Subcutaneous abdominal adipose tissue (tissue), 5 donors: ENCODE data around the gene CPED1.

Experiments used
- H3K27ac ChIP-seq: one replicate; pipeline ENCODE4 v1.7.0; 2013; ENCODE audit warnings: low read depth, mild to moderate bottlenecking, inconsistent platforms, low read length, moderate library complexity
- H3K27me3 ChIP-seq, 5 donors: one replicate each; pipeline ENCODE4 v1.7.0; 2013; ENCODE audit warnings: low read length in 5 of 5, inconsistent platforms in 1 of 5; ENCODE audit not compliant: control insufficient read depth in 5 of 5, insufficient read depth in 4 of 5
- H3K36me3 ChIP-seq, 5 donors: one replicate each; pipeline ENCODE4 v1.7.0; 2013; ENCODE audit warnings: low read length in 5 of 5; ENCODE audit not compliant: control insufficient read depth in 5 of 5, insufficient read depth in 5 of 5
- H3K4me1 ChIP-seq, 5 donors: one replicate each; pipeline ENCODE4 v1.7.0; 2013; ENCODE audit warnings: low read length in 5 of 5, mild to moderate bottlenecking in 3 of 5, moderate library complexity in 1 of 5; ENCODE audit not compliant: control insufficient read depth in 5 of 5, insufficient read depth in 5 of 5
- H3K4me3 ChIP-seq, 5 donors: one replicate each; pipeline ENCODE4 v1.7.0; 2013; ENCODE audit warnings: low read length in 5 of 5, low read depth in 1 of 5
- H3K9ac ChIP-seq, 5 donors: one replicate each; pipeline ENCODE4 v1.7.0; 2013; ENCODE audit warnings: low read length in 5 of 5, mild to moderate bottlenecking in 4 of 5, moderate library complexity in 3 of 5
- H3K9me3 ChIP-seq, 5 donors: one replicate each; pipeline ENCODE4 v1.7.0; 2013; ENCODE audit warnings: low read length in 5 of 5; ENCODE audit not compliant: control insufficient read depth in 5 of 5
- donor health status: healthy.
- donor health status: healthy.
- donor health status: healthy.
- donor health status: healthy.
- donor health status: healthy.

Gene CPED1

DNA sequence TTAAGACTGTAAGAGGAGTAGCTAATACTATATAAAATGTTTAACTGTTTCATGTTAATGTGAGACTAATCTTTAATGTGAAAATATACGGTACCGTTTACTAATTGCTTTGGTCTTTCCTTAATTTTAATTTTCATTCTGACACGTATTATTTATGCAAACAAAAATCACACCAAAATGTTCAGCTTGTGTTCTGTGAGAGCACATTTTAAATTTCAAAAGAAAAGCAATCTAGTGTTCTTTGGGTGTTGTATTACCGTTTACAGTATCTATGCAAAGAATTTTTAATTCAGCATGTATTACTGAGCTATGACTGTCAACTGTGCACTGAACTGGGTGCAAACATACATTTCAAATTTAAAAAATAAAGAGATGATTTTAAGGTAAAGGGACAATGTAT is 342.5 kb downstream of the CPED1 start:
- H3K4me3 ChIP-seq, result no peak overlapping the region
- no peak overlapping the region for H3K9ac ChIP-seq
- H3K27me3 ChIP-seq, result peaks cover 27 to 48% (median 44%) of the 10 kb centered on the region in 5 donors
- H3K36me3 ChIP-seq, result no peaks in the 10 kb centered on the region
- peaks cover 0 to 21% (median 20%) of the 10 kb centered on the region in 5 donors for H3K4me1 ChIP-seq
- H3K9me3 ChIP-seq, result no peaks in the 10 kb centered on the region
- H3K27ac ChIP-seq, result no peak overlapping the region

GRCh38 chr7:121331574-121331973 is 343.1 kb downstream of the CPED1 start:
- Histone ChIP-seq H3K36me3 (no peaks in the 10 kb centered on the region), H3K27me3 (peaks cover 27 to 48% (median 44%) of the 10 kb centered on the region in 5 donors), H3K4me1 (peaks cover 0 to 21% (median 20%) of the 10 kb centered on the region in 5 donors), H3K9me3 (no peaks in the 10 kb centered on the region), H3K4me3 (no peak overlapping the region), H3K27ac (no peak overlapping the region), H3K9ac (no peak overlapping the region)

- Histone ChIP-seq H3K9ac (no peak overlapping the region), H3K27ac (no peak overlapping the region), H3K4me3 (no peak overlapping the region), H3K36me3 (no peaks in the 10 kb centered on the region), H3K9me3 (no peaks in the 10 kb centered on the region), H3K27me3 (peaks cover 21 to 42% (median 29%) of the 10 kb centered on the region in 5 donors), H3K4me1 (peaks cover 0 to 15% (median 12%) of the 10 kb centered on the region in 5 donors)
Observed at GRCh38 chr7:121334376-121334775, 345.9 kb downstream of the CPED1 start.

GRCh38 chr7:121334875-121335648 is 346.6 kb downstream of the CPED1 start:
- peaks cover 15 to 35% (median 23%) of the 10 kb centered on the region in 5 donors for H3K27me3 ChIP-seq
- no peak overlapping the region for H3K27ac ChIP-seq
- peaks cover 0 to 8% (median 6%) of the 10 kb centered on the region in 5 donors for H3K4me1 ChIP-seq
- no peaks in the 10 kb centered on the region for H3K9me3 ChIP-seq
- H3K9ac ChIP-seq, result no peak overlapping the region
- H3K36me3 ChIP-seq, result no peaks in the 10 kb centered on the region
- H3K4me3 ChIP-seq, result no peak overlapping the region

- H3K36me3 ChIP-seq, result no peaks in the 10 kb centered on the region
- no peaks in the 10 kb centered on the region for H3K9me3 ChIP-seq
- peaks cover 9 to 21% (median 16%) of the 10 kb centered on the region in 5 donors for H3K27me3 ChIP-seq
- no peak overlapping the region for H3K27ac ChIP-seq
- no peak overlapping the region for H3K9ac ChIP-seq
- H3K4me3 ChIP-seq, result no peak overlapping the region
- no peaks in the 10 kb centered on the region for H3K4me1 ChIP-seq
Observed at GRCh38 chr7:121336579-121336978, 348.1 kb downstream of the CPED1 start.

GRCh38 chr7:121337398-121337797 is 348.9 kb downstream of the CPED1 start:
- Histone ChIP-seq H3K27me3 (peaks cover 3 to 14% (median 9%) of the 10 kb centered on the region in 5 donors), H3K36me3 (no peaks in the 10 kb centered on the region), H3K9ac (no peak overlapping the region), H3K4me1 (no peaks in the 10 kb centered on the region), H3K9me3 (no peaks in the 10 kb centered on the region), H3K27ac (no peak overlapping the region), H3K4me3 (no peak overlapping the region)

GRCh38 chr7:121339082-121339481 is 350.6 kb downstream of the CPED1 start:
- peaks cover 3 to 11% (median 8%) of the 10 kb centered on the region in 5 donors for H3K27me3 ChIP-seq
- H3K9me3 ChIP-seq, result no peaks in the 10 kb centered on the region

GRCh38 chr7:121341933-121342332 is 353.4 kb downstream of the CPED1 start:
- Histone ChIP-seq H3K9me3 (no peaks in the 10 kb centered on the region), H3K27me3 (no peaks in the 10 kb centered on the region)

More at GRCh38 chr7:121339082-121339481, 350.6 kb downstream of the CPED1 start:
- Histone ChIP-seq H3K36me3 (no peaks in the 10 kb centered on the region), H3K9ac (no peak overlapping the region), H3K4me1 (peaks cover 0 to 5% (median 4%) of the 10 kb centered on the region in 5 donors), H3K4me3 (no peak overlapping the region), H3K27ac (no peak overlapping the region)

GRCh38 chr7:121342631-121343030 is 354.1 kb downstream of the CPED1 start:
- H3K27me3 ChIP-seq, result no peaks in the 10 kb centered on the region
- no peak overlapping the region for H3K4me3 ChIP-seq
- peaks cover 0 to 18% (median 5%) of the 10 kb centered on the region in 5 donors for H3K4me1 ChIP-seq
- peaks cover 3 to 6% (median 4%) of the 10 kb centered on the region in 5 donors for H3K36me3 ChIP-seq
- no peak overlapping the region for H3K27ac ChIP-seq
- H3K9ac ChIP-seq, result no peak overlapping the region
- H3K9me3 ChIP-seq, result no peaks in the 10 kb centered on the region

More at GRCh38 chr7:121341933-121342332, 353.4 kb downstream of the CPED1 start:
- Histone ChIP-seq H3K27ac (no peak overlapping the region), H3K4me1 (peaks cover 0 to 18% (median 5%) of the 10 kb centered on the region in 5 donors), H3K4me3 (no peak overlapping the region), H3K9ac (no peak overlapping the region), H3K36me3 (peaks cover 0 to 3% (median 0%) of the 10 kb centered on the region in 5 donors)

DNA sequence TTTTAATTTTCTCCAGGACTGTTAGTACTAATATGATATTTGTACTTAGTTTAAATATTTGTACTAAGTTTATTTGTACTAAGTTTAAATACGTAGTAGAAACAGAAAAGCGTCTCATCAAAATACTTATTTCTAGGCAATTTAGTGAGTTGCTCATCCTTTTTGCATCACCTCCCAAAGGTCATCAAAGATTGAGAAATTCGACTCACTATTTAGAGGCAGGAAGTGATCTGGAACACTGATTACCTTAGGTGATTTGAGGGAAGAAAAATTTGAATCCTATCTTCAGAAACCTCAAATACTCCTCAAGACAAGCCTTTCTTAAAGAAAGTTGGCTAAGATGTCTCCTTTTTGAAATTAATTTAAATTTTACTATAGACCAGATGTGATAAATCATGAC is 354.8 kb downstream of the CPED1 start:
- H3K27ac ChIP-seq, result no peak overlapping the region
- no peaks in the 10 kb centered on the region for H3K9me3 ChIP-seq
- H3K36me3 ChIP-seq, result peaks cover 3 to 6% (median 4%) of the 10 kb centered on the region in 5 donors

More for the DNA sequence above, 354.8 kb downstream of the CPED1 start:
- no peaks in the 10 kb centered on the region for H3K27me3 ChIP-seq
- no peak overlapping the region for H3K4me3 ChIP-seq
- peaks cover 0 to 18% (median 5%) of the 10 kb centered on the region in 5 donors for H3K4me1 ChIP-seq
- H3K9ac ChIP-seq, result no peak overlapping the region
